ENCODE data around the gene NRROS.

Gene NRROS

DNA sequence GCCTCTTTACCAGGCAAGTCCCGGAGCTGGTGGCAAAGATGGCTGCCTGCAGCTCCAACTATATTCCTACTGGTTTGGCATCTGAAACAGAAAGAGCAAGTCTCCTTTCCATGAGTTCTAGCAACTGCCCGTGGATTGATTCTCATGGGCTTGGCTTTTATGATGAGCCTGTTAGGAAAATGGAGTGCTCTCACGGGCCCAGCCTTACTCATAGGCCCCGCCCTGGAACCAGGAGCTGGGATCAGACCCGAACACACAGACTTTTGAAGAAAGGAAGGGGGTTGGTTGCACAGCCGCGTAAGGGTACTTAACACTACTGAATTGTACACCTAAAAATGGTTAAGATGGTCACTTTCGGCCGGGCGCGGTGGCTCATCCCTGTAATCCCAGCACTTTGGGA, 2.9 kb downstream of the NRROS start:
- no peak overlapping the region for H3K4me3 Mint-ChIP-seq
- peaks cover 35% of the 10 kb centered on the region for H3K27me3 Mint-ChIP-seq (ENCODE audit: low read depth)
- no peaks in the 10 kb centered on the region for H3K4me1 Mint-ChIP-seq
- no peaks in the 10 kb centered on the region for H3K36me3 Mint-ChIP-seq (ENCODE audit: low read depth)
- no peak for TF ChIP-seq CTCF (IDR thresholded peaks at IDR 0.05; ENCODE audit: unreplicated experiment in 3 of 3)
- H3K27ac Mint-ChIP-seq: no peak overlapping the region
- H3K9me3 Mint-ChIP-seq: no peaks in the 10 kb centered on the region

- Mint-ChIP-seq H3K9me3 (no peaks in the 10 kb centered on the region), H3K36me3 (ENCODE audit: low read depth) (no peaks in the 10 kb centered on the region), H3K4me1 (no peaks in the 10 kb centered on the region), H3K4me3 (no peak overlapping the region), H3K27ac (no peak overlapping the region), H3K27me3 (ENCODE audit: low read depth) (peaks cover 27% of the 10 kb centered on the region)
- TF ChIP-seq CTCF (IDR thresholded peaks at IDR 0.05; ENCODE audit: unreplicated experiment in 3 of 3): no peak
Observed at GRCh38 chr3:196643201-196643749, 3.8 kb downstream of the NRROS start.

DNA sequence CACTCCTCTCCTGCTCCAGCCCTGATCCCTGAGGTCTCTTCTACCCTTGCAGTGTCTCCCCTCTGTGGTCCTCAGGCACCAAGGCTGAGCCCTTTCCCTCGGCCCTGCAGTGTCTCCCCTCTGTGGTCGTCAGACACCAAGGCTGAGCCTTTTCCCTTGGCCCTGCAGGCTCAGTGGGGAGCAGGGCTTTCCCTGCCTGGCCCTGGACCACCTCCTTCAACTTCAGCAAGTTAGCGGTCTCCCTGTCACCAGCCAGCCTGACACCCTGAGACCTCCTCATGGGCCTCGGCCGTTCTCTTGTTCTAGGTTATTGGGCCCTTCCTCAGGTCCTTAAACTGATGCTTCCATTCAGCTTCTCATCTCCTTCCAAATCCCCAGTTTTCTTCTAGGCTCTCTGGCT, 4.3 kb downstream of the NRROS start:
- no peak overlapping the region for H3K4me3 Mint-ChIP-seq
- H3K36me3 Mint-ChIP-seq (ENCODE audit: low read depth): no peaks in the 10 kb centered on the region
- TF ChIP-seq CTCF (IDR thresholded peaks at IDR 0.05; ENCODE audit: unreplicated experiment in 3 of 3): no peak
- H3K4me1 Mint-ChIP-seq: no peaks in the 10 kb centered on the region
- peaks cover 25% of the 10 kb centered on the region for H3K27me3 Mint-ChIP-seq (ENCODE audit: low read depth)
- no peaks in the 10 kb centered on the region for H3K9me3 Mint-ChIP-seq
- H3K27ac Mint-ChIP-seq: no peak overlapping the region

- no peaks in the 10 kb centered on the region for H3K9me3 Mint-ChIP-seq
- H3K36me3 Mint-ChIP-seq (ENCODE audit: low read depth): no peaks in the 10 kb centered on the region
- H3K4me3 Mint-ChIP-seq: no peak overlapping the region
- no peak for TF ChIP-seq CTCF (IDR thresholded peaks at IDR 0.05; ENCODE audit: unreplicated experiment in 3 of 3)
- no peak overlapping the region for H3K27ac Mint-ChIP-seq
- H3K27me3 Mint-ChIP-seq (ENCODE audit: low read depth): peaks cover 18% of the 10 kb centered on the region
- no peaks in the 10 kb centered on the region for H3K4me1 Mint-ChIP-seq
Observed at GRCh38 chr3:196645096-196645495, 5.6 kb downstream of the NRROS start.

- Mint-ChIP-seq H3K4me1 (peaks cover 7% of the 10 kb centered on the region), H3K27ac (no peak overlapping the region), H3K4me3 (no peak overlapping the region), H3K36me3 (ENCODE audit: low read depth) (no peaks in the 10 kb centered on the region), H3K27me3 (ENCODE audit: low read depth) (peaks cover 21% of the 10 kb centered on the region), H3K9me3 (no peaks in the 10 kb centered on the region)
- TF ChIP-seq CTCF (IDR thresholded peaks at IDR 0.05; ENCODE audit: unreplicated experiment in 3 of 3): no peak
Observed at GRCh38 chr3:196645897-196646665, 6.6 kb downstream of the NRROS start.

All from nephron (organoid).